Stimulated activated CD8-positive, alpha-beta memory T cell treated with anti-CD3 and anti-CD28 coated beads, Interleukin-2, amount 100 ng/mL, for 48 hours (primary cell): ENCODE data around the gene PLEKHB2.
"Not testable (repeated sequence)": the region's sequence is repeated elsewhere in the genome, so short reads cannot be mapped to it uniquely, and the experiment has no call there.

Source experiments
- DNase-seq, 2 donors: peaks; one replicate each; pipeline ENCODE4 v3.0.0-alpha.2; 2020; ENCODE audit warnings: low read depth in 2 of 2

PLEKHB2 gene

DNA sequence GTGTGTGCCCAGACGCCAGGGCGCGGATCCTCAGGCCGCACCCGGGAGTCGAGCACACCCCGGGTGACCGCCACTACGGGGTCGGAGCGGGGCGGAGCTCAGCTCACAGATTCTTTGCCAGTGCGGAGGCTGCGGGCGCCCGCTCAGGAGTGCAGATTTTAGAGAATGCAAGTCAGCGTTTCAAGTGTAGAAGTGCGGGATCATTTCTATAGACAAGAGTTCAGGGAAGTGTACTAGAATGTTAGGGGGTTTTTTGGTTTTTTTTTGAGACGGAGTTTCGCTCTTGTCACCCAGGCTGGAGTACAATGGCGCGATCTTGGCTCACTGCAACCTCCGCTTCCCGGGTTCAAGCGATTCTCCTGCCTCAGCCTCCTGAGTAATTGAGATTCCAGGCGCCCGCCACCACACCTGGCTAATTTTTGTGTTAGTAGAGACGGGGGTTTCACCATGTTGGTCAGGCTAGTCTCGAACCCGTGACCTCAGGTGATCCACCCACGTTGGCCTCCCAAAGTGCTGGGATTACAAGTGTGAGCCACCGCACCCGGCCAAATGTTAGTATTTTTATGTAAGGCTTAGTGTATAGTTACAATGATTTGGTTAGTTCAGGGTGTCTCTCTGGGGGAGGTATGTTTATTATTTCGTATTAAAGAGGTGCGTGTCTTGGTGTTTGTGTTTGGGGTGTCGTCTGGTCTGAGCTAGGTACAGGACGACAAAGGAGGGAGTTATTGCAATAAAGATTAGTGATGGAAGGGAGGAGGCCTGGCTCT, 11.3 kb upstream of the PLEKHB2 start:
- peak in 1 of 2 donors; percentile 55 for DNase-seq

DNA sequence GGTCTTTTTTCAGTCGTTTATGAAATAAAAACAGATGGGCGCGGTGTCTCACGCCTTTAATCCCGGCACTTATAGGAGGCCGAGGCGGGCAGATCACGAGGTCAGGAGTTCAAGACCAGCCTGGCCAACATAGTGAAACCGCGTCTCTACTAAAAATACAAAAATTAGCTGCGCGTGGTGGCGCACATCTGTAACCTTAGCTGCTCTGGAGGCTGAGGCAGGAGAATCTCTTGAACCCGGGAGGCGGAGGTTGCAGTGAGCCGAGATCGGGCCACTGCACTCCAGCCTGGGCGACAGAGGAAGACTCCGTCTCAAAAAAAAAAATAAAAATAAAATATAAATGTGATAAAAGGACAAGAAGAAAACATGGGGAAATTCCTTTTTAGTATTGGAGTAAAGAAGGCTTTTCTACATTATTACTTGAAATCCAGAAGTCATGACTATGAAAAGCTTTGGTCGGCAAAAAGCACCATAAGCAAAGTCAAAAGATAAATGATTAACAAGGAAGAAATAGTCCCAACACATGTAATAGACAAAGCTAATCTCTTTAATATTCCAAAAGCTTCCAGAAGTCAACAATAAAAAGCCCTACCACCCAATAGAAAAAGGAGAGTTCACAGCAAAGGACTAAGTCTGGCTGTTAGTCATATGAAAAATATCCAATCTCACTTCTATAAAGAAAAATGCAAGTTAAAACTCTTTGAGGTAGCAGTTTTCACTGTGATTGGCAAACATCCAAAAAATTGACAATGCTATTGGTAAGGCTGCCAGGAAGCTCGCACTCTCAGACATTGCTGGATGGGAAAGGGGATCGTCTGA, 10.5 kb upstream of the PLEKHB2 start:
- DNase-seq: no peak

DNA sequence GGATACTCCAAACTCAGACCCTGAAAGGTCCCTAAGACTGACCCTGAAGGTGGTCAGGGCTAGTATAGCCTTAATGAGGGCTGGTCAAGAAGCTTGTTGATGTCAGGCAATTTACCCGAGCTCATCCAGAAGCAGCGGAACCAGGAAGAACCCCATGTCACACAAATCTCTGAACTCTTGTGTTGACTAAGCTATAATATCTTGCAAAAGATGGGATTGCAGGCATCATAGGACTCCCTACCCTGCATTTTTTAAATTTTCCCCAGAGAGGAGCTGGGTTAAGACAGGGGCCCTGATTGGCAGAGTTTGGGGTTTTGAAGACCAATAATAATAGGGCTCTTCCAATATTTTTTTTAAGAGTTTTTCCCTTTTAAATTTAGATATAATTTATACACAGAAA, 2.0 kb upstream of the PLEKHB2 start:
- DNase-seq: no peak

DNA sequence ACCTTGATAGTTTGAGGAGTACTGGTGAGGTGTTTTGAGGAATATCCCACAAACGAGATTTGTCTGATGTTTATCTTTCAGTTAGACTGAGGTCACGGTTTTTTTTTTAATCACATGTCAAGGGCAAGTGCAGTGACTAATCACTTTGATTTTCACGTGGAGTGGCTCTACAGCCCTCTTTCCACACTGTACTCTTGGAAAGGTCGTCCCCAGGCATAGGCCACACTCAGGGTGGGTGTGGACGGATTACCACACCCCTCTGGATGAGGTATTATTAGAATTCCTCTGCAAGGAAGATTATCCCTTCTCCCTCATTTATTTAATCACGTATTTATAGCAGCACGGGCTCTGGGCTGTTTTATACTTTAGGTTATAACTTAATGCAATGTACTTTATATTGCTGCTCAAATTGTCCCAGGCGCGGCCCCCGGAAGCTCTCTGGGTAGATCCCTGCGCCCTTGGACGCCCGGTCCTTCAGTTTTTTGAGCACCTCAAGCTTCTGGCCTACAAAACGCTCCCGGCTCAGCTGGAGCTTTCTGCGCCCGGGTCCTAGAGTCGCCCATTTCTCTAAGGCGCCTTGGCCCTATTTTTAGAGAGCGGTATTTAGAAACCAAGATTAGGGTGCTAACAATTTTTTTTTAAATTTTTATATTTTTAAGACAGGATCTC, 515 bp upstream of the PLEKHB2 start:
- peak; percentile 11 to 16 for DNase-seq

DNA sequence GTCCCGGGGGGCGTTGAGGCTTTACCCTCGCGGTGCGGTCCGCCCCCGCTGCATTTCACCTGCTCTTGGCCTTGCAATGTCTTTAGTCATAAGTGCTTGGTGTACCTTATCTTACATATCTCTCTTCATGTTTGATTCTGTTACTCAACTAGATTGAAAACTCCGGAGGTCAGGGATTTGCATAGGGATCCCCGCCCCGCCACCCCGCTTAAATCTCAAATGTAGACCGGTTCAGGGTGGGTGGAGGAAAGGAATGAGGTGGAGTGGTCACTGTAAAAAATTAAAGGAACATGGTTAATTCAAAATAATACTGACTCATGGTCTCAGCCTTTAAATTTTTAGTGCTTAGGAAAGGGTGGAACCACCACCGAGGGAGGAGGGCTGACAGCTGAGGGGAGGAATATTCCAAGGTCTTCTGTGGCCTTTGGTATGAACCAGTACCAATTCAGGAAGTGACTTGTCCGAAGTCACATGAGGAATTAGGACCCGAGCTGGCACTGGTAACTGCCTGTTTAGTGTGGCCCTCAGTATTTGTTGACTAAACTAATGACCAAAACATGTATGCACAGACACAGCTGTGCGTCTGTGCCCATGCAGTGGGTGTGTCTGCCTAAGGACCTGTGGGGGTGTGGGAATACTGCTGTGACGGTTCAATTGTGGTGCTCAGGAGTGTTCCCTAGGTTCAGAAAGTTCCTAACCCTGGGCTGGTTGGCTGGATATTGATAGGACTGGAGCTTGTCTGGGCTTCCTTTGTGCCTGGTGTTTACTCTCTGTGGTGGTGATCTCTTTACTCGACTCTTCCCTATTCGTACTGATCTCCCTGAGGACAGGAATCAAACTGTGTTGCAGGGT, 1.0 kb downstream of the PLEKHB2 start:
- peak; percentile 11 to 39 for DNase-seq

DNA sequence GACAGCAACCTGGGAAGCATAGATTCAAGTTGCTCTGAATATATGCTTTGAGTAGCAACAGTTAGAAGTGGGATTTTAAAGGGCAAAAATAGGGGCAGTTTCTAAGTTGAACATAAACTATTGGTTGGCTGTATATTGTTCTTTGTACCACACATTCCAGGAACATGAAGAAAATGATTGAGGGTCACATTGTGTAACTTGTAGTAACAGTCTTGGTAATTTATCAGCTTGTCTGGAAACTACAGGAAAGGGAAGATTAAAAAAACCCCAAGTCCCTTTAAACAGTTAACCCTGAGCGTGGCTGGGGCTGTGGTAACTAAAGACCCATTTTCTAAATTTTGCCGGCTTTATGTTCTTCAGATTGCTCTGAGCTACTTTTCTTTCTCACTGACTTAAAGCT, 7.4 kb downstream of the PLEKHB2 start:
- DNase-seq: no peak

DNA sequence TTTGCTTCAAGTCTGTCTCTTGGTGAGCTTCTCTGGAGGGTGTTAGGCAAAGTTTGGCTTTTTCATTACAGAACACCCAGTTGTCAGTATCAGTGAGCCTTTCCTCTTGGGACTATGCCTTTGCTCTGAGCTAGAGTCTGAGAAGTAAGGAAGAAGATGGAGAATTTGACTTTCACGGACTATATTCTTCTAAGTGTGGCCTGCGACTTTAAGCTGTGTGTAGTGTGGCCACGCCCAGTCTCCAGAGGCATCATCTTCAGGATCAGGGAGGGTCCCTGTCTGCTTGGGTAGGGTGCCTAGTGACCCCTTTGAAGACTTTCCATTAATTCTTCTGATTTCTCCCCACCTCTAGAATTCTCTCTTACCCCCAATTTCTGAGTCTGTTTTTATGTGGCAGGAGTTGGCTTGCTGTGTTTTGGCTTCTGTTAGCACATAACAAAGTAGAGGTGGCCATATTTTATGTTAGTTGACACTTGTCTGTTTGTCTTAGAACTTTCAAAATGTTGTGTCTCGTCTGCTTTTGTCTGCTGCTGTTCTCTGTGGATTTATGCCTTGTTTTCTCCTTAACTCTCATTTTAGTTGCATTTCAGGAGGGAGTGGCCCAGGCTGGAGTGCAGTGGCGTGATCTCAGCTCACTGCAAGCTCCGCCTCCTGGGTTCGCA, 8.6 kb downstream of the PLEKHB2 start:
- DNase-seq: no peak

DNA sequence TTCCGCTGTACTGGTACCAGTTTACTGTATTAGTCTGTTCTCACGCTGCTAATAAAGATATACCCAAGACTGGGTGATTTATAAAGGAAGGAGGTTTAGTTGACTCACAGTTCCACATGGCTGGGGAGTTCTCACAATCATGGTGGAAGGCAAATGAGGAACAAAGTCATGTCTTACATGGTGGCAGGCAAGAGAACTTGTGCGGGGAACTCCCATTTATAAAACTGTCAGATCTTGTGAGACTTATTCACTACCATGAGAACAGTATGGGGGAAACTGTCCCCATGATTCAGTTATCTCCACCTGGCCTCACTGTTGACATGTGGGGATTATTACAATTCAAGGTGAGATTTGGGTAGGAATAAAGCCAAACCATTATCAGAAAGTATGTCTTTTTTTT, 9.8 kb downstream of the PLEKHB2 start:
- not testable (repeated sequence) for DNase-seq

DNA sequence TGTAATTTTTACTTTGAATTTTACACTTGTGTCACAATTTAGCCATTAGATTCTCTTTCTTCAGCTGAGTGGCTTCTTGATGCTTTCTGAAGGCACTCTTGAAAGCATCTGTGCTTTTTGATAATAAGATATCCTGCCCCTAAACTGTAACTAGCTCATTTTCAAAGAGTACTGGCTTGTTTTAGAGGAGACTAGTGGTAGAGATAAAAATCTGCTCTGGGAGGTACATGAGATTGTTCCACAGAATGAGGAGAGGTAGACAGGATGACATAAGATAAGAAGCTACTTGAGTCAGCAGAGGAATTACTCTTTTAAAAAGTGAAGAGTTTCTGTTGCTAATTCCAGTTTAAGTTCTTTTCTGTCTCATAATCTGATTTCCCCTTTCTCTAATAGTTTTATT, 10.6 kb downstream of the PLEKHB2 start:
- DNase-seq: no peak

DNA sequence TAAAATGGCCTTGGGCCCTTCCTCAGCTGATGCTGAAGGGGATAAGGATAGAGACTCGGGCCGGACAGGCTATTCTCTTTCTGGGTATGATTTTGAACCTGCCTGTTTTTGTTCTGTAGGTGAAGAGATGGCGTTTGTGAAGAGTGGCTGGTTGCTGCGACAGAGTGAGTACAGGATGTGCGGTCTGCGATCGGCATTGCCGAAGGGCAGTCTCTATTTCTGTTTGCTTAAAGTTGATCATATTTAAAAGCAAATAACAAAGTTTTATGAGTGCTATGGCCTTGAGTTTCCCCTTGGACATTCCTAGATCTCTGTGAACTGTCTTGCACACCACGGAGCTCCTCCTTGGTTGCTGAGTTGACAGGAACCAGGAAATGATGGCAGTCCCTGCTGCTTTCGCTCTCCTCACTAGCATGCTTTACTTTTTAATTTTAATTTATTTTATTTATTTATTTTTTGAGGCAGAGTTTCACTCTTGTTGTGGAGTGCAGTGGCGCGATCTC, 15.7 kb downstream of the PLEKHB2 start:
- DNase-seq: no peak

DNA sequence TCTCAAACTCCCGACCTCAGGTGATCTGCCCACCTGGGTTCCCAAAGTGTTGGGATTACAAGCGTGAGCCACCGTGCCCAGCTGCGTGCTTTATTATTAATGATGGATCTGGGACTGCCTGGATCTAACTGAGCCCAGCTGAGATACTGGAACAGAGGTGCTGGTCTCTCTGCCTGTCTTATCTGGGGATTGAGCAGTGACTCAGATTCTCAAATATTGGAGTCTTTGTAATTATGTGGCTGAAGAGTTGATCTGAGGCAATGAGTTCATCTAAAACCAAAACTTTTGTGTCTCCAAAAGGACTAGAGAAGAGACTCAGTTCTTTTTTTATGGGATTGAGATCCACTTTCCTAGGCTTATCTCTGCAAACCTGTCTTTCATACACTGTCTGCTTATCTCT, 16.3 kb downstream of the PLEKHB2 start:
- DNase-seq: no peak

DNA sequence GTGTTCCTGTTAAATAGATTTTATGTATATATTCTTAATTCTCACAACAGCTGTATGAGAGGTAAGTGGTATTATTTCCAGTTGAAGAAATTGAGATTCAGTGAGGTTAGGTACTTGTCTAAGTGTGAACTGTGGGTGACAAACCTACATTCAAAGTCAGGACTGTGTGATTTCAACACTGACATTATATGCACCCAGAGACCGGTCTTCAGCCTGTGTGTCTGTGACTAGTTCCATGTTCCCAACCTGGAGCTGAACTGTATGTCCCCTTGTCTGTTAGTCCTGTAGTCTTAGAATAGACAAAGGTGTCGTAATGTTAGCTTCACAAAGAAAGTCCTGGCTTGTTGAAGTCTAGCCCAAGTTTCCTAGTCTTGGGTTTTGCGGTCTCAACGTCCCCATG, 17.4 kb downstream of the PLEKHB2 start:
- DNase-seq: no peak

DNA sequence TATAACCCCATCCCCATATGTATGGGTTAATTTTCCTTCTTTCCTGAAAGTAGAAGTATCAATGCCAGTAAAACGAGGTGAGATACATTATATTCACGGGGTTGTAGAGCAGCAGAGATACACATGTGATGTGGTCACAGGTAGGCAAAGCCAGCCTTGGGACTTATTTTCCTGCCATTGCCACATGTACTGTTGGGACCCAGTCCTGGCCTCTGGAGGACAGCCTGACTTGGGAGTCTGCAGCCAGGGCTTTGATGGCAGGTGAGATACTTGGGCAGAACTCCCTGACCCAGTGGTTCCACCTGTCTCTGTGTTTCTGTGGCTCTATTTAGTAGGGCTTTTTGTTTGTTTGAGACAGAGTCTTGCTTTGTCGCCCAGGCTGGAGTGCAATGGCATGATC, 18.1 kb downstream of the PLEKHB2 start:
- no peak for DNase-seq

DNA sequence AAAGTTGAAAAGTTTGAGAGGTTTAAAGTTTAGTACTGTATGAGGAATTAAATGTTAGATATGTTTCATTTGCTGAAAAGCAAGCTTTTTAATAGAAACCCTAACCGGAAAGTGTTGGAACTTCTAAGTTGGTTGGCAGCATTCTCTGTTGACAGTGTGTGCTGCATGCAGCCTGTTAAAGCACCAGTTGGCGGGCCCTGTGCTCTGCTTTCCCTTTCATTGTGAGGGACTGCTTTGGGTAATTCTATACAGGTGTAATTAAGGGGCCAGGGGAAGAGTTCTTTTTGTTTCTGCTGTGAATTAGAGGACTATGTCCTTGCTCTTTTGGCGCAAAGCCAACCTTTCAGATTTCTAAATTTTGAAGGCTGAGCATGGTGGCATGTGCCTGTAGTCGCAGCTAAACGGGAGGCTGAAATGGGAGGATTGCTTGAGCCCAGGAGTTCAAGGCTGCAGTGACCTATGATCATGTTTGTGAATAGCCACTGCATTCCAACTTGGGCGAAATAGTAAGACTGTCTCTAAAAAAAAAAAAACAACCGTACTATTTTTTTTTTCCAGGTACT, 20.1 kb downstream of the PLEKHB2 start:
- DNase-seq: no peak

DNA sequence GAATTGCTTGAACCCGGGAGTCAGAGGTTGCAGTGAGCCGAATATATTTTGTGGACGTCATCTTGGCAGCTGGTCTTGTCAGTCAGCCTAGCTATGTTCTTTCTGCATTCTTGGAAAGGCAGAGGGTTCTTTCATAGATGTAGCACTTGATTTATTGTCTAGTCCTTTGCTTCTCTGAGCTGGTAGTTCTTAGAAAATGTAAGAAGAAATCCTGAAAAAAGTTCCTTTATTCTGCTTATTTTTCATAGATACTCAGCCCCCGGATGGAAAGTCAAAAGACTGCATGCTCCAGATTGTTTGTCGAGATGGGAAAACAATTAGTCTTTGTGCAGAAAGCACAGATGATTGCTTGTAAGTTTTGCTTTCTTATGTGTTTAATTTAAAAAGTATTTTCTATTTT, 21.3 kb downstream of the PLEKHB2 start:
- no peak for DNase-seq

DNA sequence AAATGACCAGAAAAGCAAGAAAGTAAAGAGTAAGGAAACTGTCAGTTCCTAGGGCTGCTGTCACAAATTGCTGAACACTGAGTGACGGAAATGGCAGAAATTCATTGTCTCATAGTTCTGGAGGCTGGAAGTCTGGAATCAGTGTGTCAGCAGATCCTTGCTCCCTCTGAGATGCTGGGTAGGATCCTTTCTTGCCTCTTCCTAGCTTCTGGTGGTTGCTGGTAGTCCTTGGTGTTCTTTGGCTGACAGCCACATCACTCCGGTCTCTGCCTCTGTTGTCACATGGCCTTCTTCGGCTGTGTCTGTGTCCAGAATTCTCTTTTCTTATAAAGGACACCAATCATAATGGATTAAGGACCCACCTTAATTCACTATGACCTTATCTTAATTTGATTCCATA, 21.9 kb downstream of the PLEKHB2 start:
- DNase-seq: no peak

DNA sequence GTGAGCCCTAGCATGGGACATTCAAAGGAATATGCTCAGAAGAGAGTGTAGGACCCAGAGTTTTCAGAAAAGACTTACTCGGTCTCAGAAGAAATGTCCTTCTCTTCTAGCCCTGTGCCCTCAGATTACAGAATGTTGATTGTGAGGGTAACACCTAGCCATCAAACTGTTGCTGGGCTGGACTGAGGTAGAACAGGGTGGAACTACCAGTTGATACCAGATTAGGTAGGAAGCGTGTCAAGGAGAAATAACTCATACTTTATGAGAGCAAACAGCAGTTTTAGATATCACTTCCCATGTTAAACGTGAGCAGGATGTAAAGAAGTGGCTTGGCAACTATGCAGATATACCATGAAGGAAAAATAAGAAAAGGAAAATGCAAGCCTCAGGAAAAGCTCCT, 22.8 kb downstream of the PLEKHB2 start:
- no peak for DNase-seq

DNA sequence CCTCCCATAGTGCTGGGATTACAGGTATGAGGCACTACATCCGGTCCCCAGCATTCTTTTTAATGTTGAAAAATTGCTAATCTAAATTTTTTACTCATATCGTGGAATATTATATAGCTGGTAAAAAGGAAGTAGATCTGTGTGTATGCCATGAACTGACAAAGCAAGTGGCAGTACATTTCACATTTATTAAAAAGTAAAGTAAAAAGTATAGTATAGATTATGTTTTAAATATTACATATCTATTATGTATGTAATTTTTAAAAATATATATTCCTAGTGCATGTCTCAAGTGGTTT, 25.1 kb downstream of the PLEKHB2 start:
- no peak for DNase-seq

DNA sequence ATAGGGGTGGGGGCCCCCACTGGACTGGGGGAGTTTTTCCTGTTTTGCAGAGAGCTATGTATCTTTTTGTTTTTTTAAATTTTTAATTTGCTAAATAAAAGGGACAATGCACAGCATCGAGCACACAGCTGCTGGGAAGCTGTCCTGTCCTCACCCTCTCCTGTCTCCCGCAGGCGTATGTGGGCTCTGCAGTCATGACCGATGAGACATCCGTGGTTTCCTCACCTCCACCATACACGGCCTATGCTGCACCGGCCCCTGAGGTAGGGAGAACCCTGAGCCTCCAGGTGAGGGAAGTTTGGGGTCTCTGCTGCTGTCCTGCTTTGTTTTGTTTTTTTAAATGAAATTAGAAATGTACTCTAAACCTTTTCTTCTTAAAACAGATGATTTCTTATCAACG, 27.6 kb downstream of the PLEKHB2 start:
- DNase-seq: no peak

DNA sequence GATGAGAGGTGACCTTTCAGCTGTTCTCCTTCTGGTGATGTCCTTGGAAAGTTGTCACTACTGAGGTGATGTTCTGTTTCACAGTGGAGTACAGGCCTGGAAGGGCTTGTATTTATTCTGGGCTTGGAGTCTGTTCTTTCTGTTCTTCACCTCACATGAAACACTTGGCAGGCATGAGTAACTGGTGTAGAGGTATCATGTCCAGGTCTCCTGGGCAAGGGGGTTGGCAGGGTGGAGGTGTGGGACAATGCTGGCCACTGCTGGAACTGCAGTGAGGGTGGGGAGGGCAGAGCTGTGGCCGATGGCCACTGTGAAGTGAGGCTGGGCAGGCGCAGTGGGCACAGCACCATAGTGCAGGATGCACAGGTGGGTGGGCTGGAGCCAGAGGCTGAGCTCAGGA, 35.4 kb downstream of the PLEKHB2 start:
- DNase-seq: no peak

DNA sequence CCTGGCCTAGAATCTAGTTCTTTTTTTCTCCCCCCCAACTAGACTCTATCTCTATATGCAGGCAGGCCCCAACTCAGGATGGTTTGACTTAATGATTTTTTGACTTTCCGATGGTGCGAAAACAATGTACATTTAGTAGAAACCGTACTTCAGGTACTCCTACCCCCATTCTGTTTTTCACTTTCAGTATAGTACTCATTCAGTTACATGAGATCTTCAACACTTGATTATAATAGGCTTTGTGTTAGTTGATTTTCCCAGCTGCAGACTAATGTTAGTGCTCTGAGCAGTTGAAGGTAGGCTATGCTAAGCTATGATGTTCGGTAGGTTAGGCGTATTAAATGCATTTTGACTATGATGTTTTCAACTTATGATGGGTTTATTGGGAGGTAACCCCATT, 37.7 kb downstream of the PLEKHB2 start:
- DNase-seq: no peak
